ENCODE results near the gene PKN3. TPM values are rescaled to one million over a fixed set of nuclear protein-coding genes. Genes with fewer than 3 reads are reported as not detected.

The PKN3 gene
- total and polyA plus RNA-seq, 9 of the 15 experiments (the other 6 are each of a cell fraction or from before 2014, with no cell fraction given) = 0.82 to 49.2 (median 19.7) TPM

DNA sequence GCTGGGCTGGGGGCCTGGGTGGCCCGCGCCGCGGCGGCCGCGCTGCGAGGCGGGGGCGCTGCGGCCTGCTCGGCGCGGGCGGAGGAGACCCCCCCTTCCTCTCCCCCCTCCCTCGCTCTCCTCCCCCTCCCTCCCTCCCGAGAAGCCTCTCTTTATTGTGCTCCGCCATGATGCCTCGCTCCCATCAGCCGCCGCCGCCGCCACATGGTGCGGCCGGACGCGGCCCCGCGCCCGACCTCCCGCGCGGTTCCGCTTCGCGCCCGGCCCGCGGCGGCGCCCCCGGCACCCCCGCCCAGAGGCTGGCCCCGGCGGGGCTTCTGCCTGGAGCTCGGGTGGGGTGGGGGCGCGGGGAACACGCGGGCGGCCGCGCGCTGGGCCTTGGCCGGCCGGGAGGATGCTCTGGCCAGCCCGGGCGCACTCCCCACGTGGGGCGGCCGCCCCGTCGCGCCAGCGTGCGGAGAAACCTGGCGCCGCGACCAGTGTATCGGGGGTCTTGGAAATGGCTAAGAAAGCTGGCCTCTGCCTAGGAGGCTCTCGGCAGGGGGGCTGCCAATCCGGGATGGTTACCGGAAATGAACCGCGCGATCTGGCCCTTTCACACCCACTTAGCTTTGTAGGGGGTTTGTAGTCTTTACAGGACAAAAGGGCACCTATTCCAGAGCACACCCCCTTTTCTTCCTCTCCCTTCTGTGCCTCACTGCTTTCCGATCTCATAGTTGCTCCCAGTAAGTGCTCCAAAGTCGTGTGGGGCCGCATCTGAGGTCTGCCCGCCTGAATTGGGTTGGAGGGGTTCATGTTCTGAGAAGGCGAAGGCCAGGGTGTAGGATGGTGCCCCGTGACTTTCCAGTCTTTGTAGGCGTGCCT, 12.3 kb upstream of the PKN3 start (continued):
- no peak for TF ChIP-seq ZNF780A (CRISPR knock-in tag; IDR thresholded peaks at IDR 0.05)
- TF ChIP-seq, protein P1, sequence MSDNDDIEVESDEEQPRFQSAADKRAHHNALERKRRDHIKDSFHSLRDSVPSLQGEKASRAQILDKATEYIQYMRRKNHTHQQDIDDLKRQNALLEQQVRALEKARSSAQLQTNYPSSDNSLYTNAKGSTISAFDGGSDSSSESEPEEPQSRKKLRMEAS (CRISPR knock-in tag; IDR thresholded peaks at IDR 0.05) = peak; percentile 75
- no peak for TF ChIP-seq ZNF143 (CRISPR knock-in tag; IDR thresholded peaks at IDR 0.05)
- TF ChIP-seq CXXC5 (CRISPR knock-in tag; IDR thresholded peaks at IDR 0.05) = peak; percentile 40
- TF ChIP-seq JUND (IDR thresholded peaks at IDR 0.05; ENCODE audit: borderline replicate concordance, low read depth, low read length) = no peak
- TF ChIP-seq JUND (tag; IDR thresholded peaks at IDR 0.05; ENCODE audit: borderline replicate concordance, low read depth, low read length) = no peak
- no peak for TF ChIP-seq ILK (tag; IDR thresholded peaks at IDR 0.05; ENCODE audit: borderline replicate concordance, low read depth)
- TF ChIP-seq CHD2 (IDR thresholded peaks at IDR 0.05; ENCODE audit: low read depth, low read length) = no peak
- TF ChIP-seq KAT7 (CRISPR knock-in tag; IDR thresholded peaks at IDR 0.05; ENCODE audit: borderline replicate concordance) = no peak
- no peak for TF ChIP-seq RBM14 (IDR thresholded peaks at IDR 0.05; ENCODE audit: borderline replicate concordance, insufficient read depth, low read depth, low read length)
- TF ChIP-seq HDAC6 (IDR thresholded peaks at IDR 0.05; ENCODE audit: low read depth, low read length) = no peak
- no peak for TF ChIP-seq ZNF717 (CRISPR knock-in tag; IDR thresholded peaks at IDR 0.05)
- TF ChIP-seq, protein P2, sequence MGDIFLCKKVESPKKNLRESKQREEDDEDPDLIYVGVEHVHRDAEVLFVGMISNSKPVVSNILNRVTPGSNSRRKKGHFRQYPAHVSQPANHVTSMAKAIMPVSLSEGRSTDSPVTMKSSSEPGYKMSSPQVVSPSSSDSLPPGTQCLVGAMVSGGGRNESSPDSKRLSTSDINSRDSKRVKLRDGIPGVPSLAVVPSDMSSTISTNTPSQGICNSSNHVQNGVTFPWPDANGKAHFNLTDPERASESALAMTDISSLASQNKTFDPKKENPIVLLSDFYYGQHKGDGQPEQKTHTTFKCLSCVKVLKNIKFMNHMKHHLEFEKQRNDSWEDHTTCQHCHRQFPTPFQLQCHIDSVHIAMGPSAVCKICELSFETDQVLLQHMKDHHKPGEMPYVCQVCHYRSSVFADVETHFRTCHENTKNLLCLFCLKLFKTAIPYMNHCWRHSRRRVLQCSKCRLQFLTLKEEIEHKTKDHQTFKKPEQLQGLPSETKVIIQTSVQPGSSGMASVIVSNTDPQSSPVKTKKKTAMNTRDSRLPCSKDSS (IDR thresholded peaks at IDR 0.05; ENCODE audit: low read depth, partially characterized antibody) = no peak
- no peak for TF ChIP-seq NR2F6 (CRISPR knock-in tag; IDR thresholded peaks at IDR 0.05)
- no peak for TF ChIP-seq ETS2 (tag; IDR thresholded peaks at IDR 0.05; ENCODE audit: borderline replicate concordance, poor library complexity, severe bottlenecking)
- TF ChIP-seq ZBED1 (IDR thresholded peaks at IDR 0.05) = no peak
- TF ChIP-seq, protein P3, sequence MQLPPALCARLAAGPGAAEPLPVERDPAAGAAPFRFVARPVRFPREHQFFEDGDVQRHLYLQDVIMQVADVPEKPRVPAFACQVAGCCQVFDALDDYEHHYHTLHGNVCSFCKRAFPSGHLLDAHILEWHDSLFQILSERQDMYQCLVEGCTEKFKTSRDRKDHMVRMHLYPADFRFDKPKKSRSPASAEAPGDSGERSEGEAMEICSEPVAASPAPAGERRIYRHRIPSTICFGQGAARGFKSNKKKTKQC (CRISPR knock-in tag; IDR thresholded peaks at IDR 0.05) = peak; percentile 82
- no peak for TF ChIP-seq ZNF41 (CRISPR knock-in tag; conservative IDR thresholded peaks at IDR 0.05)
- TF ChIP-seq, protein P4, sequence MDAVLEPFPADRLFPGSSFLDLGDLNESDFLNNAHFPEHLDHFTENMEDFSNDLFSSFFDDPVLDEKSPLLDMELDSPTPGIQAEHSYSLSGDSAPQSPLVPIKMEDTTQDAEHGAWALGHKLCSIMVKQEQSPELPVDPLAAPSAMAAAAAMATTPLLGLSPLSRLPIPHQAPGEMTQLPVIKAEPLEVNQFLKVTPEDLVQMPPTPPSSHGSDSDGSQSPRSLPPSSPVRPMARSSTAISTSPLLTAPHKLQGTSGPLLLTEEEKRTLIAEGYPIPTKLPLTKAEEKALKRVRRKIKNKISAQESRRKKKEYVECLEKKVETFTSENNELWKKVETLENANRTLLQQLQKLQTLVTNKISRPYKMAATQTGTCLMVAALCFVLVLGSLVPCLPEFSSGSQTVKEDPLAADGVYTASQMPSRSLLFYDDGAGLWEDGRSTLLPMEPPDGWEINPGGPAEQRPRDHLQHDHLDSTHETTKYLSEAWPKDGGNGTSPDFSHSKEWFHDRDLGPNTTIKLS (IDR thresholded peaks at IDR 0.05; ENCODE audit: borderline replicate concordance, low read depth) = peak; percentile 20; the same call in 1 of the 2 replicates
- no peak for TF ChIP-seq FOS (IDR thresholded peaks at IDR 0.05; ENCODE audit: extremely low read depth, insufficient read length)
- TF ChIP-seq TOE1 (IDR thresholded peaks at IDR 0.05; ENCODE audit: borderline replicate concordance) = peak; percentile 55; the same call in 1 of the 2 replicates
- TF ChIP-seq TOE1 (CRISPR knock-in tag; IDR thresholded peaks at IDR 0.05; ENCODE audit: borderline replicate concordance, low read depth) = no peak
- peak; percentile 58; the same call in 1 of the 2 replicates for TF ChIP-seq GABPB1 (CRISPR knock-in tag; IDR thresholded peaks at IDR 0.05)

Data from K562 (cell line).